SK-N-MC (cell line): ENCODE data around the gene LFNG.

Source experiments
- DNase-seq: peaks from one replicate; pipeline ENCODE4 v3.0.0-alpha.2; 2011; ENCODE audit warnings: low read depth, low spot score
- H3K27ac ChIP-seq: fragments of 200-600 bp; sonication (generic); 2 replicates; pipeline ENCODE4 v1.5.1; 2016; ENCODE audit warnings: mixed run types
- H3K36me3 ChIP-seq: fragments of 200-600 bp; sonication (generic); 2 replicates; pipeline ENCODE4 v1.6.1; 2017; ENCODE audit warnings: antibody characterized with exemption, low read length, mixed read lengths; ENCODE audit not compliant: insufficient read depth
- H3K4me3 ChIP-seq: fragments of 200-600 bp; sonication (generic); 2 replicates; pipeline ENCODE4 v1.5.1; 2016
- H3K9ac ChIP-seq: fragments of 200-600 bp; sonication (generic); 2 replicates; pipeline ENCODE4 v1.8.0; 2017; ENCODE audit warnings: mixed run types, mixed read lengths; ENCODE audit not compliant: insufficient read length
- H3K9me3 ChIP-seq: fragments of 200-600 bp; sonication (generic); 2 replicates; pipeline ENCODE4 v1.6.1; 2017; ENCODE audit warnings: low read depth, mild to moderate bottlenecking, antibody characterized with exemption, low read length, moderate library complexity, mixed read lengths
- EZH2 ChIP-seq: fragments of 200-600 bp; sonication (generic); IDR thresholded peaks from one replicate; pipeline ENCODE4 v1.6.1; 2017; ENCODE audit warnings: antibody characterized with exemption
- FOXP2 ChIP-seq: optimal IDR thresholded peaks from 2 replicates; pipeline ENCODE3; 2011; ENCODE audit warnings: mild to moderate bottlenecking, moderate library complexity; ENCODE audit not compliant: insufficient read depth; ENCODE audit errors: extremely low read length, control extremely low read depth
- POLR2AphosphoS5 ChIP-seq: IDR thresholded peaks from 2 replicates; pipeline ENCODE4 v1.6.1; 2012; ENCODE audit warnings: mild to moderate bottlenecking, low read depth, low read length, borderline replicate concordance

Gene LFNG

DNA sequence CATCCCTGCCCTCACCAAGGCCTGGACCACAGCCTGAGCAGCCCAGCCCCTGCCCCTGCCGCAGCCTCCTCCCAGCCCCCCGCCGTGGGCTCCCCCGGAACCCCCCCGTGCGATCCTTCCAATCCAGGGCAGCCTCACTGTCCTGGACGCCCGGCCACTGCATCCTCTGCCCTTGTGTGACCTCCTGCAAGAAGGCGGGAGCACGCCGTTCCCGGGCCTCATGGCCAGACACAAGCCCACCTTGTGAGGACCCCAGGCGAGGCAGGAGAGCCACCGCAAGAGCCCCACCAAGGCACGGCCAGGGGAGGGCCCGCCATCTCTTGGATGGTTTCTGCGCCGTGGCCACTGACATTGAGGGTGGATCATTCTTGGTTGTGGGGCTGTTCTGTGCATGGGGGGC is 7.8 kb upstream of the LFNG start:
- DNase-seq = no peak
- no peak overlapping the region for H3K9ac ChIP-seq
- TF ChIP-seq EZH2 (no peak), FOXP2 (no peak), POLR2AphosphoS5 (no peak)
- H3K27ac ChIP-seq = no peak overlapping the region
- no peaks in the 10 kb centered on the region for H3K36me3 ChIP-seq
- H3K4me3 ChIP-seq = no peak overlapping the region
- no peaks in the 10 kb centered on the region for H3K9me3 ChIP-seq

GRCh38 chr7:2512179-2512661 is 7.4 kb upstream of the LFNG start:
- TF ChIP-seq POLR2AphosphoS5 = no peak
- TF ChIP-seq FOXP2 = no peak
- TF ChIP-seq EZH2 = no peak
- H3K4me3 ChIP-seq = no peak overlapping the region
- H3K9me3 ChIP-seq = no peaks in the 10 kb centered on the region
- no peak overlapping the region for H3K9ac ChIP-seq
- DNase-seq = no peak
- H3K27ac ChIP-seq = no peak overlapping the region
- no peaks in the 10 kb centered on the region for H3K36me3 ChIP-seq

DNA sequence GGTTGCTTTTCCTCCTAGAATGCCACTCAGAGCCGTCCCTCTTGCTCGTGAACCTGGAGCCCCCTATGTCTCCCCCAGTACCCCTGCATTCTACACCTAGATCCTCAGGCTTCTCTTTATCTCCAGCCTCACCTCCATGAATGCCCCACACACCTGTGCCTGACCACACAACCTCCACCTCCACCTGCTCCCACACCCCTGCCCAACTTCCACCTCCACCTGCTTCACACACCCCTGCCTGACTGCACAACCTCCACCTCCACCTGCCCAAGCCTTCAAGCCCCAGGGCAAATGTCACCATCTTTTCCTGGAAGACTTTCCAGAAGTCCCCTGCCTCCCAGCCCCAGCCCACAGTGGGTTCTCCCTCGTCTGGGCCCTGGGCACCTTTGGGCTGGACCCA is 6.9 kb upstream of the LFNG start:
- H3K27ac ChIP-seq = no peak overlapping the region
- no peak for DNase-seq
- H3K36me3 ChIP-seq = no peaks in the 10 kb centered on the region
- TF ChIP-seq POLR2AphosphoS5 (no peak), FOXP2 (no peak), EZH2 (no peak)
- no peak overlapping the region for H3K9ac ChIP-seq
- no peaks in the 10 kb centered on the region for H3K9me3 ChIP-seq
- H3K4me3 ChIP-seq = no peak overlapping the region

DNA sequence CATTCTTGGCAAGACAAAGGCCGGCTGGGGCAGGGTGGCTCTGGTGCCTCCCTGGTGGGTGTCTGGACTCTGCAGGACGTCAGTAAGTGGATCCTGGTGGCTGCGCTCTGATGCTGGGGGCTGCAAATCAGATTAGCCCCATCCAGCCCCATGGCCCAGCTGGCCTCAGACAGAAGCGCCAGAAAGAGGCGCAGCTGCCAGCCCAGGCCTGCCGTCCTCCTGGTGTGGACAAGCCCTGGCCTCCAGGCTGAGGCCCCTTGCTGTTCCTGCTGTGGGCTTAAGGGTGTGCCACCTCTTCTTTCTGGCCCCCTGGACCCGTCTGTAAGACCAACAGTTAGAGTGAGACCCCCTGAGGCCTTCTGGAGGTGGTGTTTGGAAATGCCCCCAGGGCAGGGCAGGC is 5.9 kb upstream of the LFNG start:
- no peak for TF ChIP-seq POLR2AphosphoS5
- Histone ChIP-seq H3K27ac (no peak overlapping the region), H3K4me3 (no peak overlapping the region), H3K9ac (no peak overlapping the region), H3K36me3 (no peaks in the 10 kb centered on the region), H3K9me3 (no peaks in the 10 kb centered on the region)
- no peak for DNase-seq

GRCh38 chr7:2514473-2515423 is 4.8 kb upstream of the LFNG start:
- no peaks in the 10 kb centered on the region for H3K9me3 ChIP-seq
- no peak for TF ChIP-seq POLR2AphosphoS5
- no peak for TF ChIP-seq EZH2
- no peak for TF ChIP-seq FOXP2

GRCh38 chr7:2515424-2516193 is 4.0 kb upstream of the LFNG start:
- H3K4me3 ChIP-seq = no peak overlapping the region
- DNase-seq = no peak
- H3K9me3 ChIP-seq = no peaks in the 10 kb centered on the region
- H3K36me3 ChIP-seq = no peaks in the 10 kb centered on the region
- no peak overlapping the region for H3K9ac ChIP-seq
- no peak overlapping the region for H3K27ac ChIP-seq
- TF ChIP-seq FOXP2 (no peak), POLR2AphosphoS5 (no peak), EZH2 (no peak)

More at GRCh38 chr7:2514473-2515423, 4.8 kb upstream of the LFNG start:
- H3K36me3 ChIP-seq = no peaks in the 10 kb centered on the region
- no peak for DNase-seq
- H3K4me3 ChIP-seq = no peak overlapping the region
- no peak overlapping the region for H3K9ac ChIP-seq
- no peak overlapping the region for H3K27ac ChIP-seq

GRCh38 chr7:2516194-2516555 is 3.4 kb upstream of the LFNG start:
- no peak for DNase-seq
- TF ChIP-seq POLR2AphosphoS5 (no peak), EZH2 (no peak), FOXP2 (no peak)
- H3K4me3 ChIP-seq = no peak overlapping the region
- H3K27ac ChIP-seq = no peak overlapping the region
- no peaks in the 10 kb centered on the region for H3K36me3 ChIP-seq
- no peak overlapping the region for H3K9ac ChIP-seq
- H3K9me3 ChIP-seq = no peaks in the 10 kb centered on the region

DNA sequence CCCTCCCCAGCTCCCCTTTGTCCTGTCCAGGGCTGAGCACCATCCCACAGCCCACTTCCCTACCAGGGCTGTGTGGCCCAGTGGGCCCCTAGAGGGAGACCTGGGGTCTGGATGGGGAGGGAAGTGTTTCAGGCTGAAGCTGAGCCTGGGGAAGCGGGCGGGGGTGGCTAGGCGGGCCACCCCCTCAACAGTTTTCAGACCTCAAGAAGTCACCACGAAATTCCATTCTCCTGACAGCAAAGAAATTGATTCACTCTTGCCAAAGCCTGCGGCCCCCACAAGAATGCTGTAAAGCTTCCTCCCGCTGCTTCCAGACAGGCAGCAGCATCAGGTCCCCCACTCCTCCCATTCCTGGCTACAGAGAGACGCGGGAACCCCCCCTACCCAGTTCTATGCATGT is 2.5 kb upstream of the LFNG start:
- Histone ChIP-seq H3K27ac (0 out of 2 replicates have a peak overlapping the region, but pooled peaks have one; percentile 17), H3K36me3 (no peaks in the 10 kb centered on the region), H3K4me3 (no peak overlapping the region), H3K9ac (no peak overlapping the region), H3K9me3 (no peaks in the 10 kb centered on the region)
- no peak for TF ChIP-seq EZH2
- no peak for TF ChIP-seq FOXP2
- no peak for TF ChIP-seq POLR2AphosphoS5
- DNase-seq = no peak
